Activated CD8-positive, alpha-beta memory T cell treated with anti-CD3 and anti-CD28 coated beads, Interleukin-2, amount 50 U/mL, for 48 hours (primary cell): Measurements from ENCODE around the gene UNK.
A peak's percentile ranks its signal among the peaks of the same experiment; 100 is the strongest.
"Not testable (repeated sequence)": the region's sequence is repeated elsewhere in the genome, so short reads cannot be mapped to it uniquely, and the experiment has no call there.

ENCODE experiments used
- DNase-seq: peaks from one replicate; pipeline ENCODE4 v3.0.0-alpha.2; 2020

UNK gene

GRCh38 chr17:75755205-75755901 is 29.3 kb upstream of the UNK start:
- no peak for DNase-seq

DNA sequence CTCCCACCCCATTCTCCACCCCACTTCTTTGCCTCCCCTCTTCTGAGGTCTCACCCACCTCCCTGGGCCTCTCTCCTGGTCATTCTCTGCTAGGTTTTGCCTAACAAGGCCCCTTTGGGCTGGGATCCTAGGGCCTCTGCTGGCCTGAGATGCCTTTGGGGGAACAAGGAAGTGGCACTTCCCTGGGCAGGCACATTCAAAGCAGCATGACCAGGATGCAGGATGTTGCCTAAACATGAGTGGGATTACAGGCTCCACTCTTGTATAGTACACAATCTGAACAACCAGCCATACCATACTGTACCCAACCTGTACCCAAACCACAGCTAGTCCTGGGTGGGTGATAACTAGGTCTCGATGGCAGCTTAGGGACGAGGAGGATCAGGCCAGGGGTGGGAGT is 28.6 kb upstream of the UNK start:
- no peak for DNase-seq

DNA sequence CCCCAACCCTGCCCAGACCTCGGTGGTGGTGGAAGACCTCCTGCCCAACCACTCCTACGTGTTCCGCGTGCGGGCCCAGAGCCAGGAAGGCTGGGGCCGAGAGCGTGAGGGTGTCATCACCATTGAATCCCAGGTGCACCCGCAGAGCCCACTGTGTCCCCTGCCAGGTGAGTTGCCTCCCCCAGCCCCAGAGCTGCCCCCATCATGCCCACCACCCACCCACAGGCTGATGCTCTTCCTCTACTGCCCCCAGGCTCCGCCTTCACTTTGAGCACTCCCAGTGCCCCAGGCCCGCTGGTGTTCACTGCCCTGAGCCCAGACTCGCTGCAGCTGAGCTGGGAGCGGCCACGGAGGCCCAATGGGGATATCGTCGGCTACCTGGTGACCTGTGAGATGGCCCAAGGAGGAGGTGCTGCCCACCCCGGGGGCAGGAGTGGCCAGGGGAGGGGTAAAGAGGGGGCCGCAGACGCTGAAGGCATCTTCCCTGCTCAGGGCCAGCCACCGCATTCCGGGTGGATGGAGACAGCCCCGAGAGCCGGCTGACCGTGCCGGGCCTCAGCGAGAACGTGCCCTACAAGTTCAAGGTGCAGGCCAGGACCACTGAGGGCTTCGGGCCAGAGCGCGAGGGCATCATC is 28.0 kb upstream of the UNK start:
- DNase-seq: no peak

DNA sequence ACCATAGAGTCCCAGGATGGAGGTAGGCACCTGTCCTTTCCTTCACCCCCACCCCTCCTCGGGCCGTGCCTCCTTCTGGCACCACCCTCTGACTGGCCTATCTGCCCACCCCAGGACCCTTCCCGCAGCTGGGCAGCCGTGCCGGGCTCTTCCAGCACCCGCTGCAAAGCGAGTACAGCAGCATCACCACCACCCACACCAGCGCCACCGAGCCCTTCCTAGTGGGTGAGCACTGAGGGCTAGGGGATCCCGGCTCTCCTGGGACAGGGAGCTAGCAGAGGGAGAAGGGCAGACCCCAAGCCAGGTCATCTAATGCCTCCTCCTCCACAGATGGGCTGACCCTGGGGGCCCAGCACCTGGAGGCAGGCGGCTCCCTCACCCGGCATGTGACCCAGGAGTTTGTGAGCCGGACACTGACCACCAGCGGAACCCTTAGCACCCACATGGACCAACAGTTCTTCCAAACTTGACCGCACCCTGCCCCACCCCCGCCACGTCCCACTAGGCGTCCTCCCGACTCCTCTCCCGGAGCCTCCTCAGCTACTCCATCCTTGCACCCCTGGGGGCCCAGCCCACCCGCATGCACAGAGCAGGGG is 27.4 kb upstream of the UNK start:
- no peak for DNase-seq

- DNase-seq: no peak
Observed at GRCh38 chr17:75758131-75758905, 26.3 kb upstream of the UNK start.

DNA sequence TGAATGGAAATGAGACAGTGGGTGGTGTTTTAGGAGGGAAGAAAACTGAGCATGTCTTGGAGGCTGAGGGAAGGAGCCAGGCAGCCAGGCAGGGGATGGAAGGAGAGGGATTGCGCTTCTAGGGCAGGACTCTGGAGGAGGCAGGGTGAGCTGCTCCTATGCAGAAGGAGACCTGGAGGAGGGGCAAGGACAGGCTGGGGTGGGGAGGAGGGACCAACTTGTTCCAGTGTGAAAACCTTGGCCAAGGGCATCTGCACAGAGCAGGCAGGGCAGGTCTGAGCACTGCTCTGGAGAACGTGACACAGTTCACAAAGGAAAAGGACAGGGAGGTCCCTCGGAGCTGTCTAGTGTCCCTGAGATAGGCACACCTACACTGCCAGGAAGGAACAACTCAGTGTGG is 25.1 kb upstream of the UNK start:
- no peak for DNase-seq

GRCh38 chr17:75759978-75760640 is 24.5 kb upstream of the UNK start:
- not testable (repeated sequence) for DNase-seq

GRCh38 chr17:75762513-75763268 is 21.9 kb upstream of the UNK start:
- no peak for DNase-seq

- DNase-seq: no peak
Observed at GRCh38 chr17:75763269-75763607, 21.4 kb upstream of the UNK start.

DNA sequence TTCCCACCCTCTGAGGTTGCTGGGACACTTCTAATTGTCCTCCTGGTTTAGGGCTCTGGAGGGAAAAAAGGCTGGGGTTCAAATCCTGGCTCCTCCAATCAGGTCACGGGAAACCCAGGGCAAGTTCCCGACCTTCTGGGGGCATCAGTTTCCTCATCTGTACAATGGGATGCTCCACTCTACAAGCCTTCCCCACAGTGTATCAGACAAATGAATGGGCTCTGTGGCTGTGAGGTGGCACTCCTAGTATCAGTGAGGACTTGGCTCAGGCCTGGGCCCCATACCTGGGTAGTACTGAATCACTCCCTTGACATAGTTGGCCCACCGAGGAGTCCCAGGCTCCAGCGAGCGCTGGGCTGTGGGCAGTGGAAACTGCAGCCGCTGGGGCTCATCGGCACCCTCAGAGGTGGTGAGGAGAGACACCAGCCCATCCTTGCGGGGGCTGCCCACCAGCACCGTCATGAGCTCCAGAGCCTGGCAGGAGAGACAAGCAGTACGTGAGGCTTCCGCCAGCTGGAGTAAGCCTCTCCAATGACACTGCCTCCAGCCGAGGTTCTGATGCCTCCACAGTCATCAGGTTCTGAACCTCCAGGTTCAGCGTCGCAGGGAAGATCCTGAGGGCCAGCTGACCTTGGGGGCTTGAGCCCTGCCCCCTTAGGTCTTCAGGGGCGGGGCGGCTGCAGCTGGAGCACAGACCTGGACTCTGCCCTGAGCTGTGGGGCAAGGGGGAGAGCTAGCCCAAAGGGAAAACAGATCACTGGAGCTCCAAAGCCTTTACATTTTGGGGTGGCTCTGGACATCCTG is 20.8 kb upstream of the UNK start:
- no peak for DNase-seq

DNA sequence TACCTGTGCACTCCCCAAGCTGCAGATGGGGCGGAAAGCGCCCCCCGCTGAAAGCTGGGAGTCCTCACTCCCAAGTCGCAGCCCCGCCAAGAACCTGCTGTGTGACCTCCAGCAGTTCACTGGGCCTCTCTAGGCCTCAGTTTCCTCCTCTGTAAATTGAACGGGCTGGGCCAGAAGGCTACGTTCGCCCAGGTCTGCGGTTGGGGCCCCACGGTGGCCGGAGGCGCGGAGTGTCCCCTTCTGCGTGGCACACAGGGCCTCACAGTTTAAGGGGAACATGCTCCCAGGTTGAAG is 20.2 kb upstream of the UNK start:
- no peak for DNase-seq

GRCh38 chr17:75764711-75765421 is 19.7 kb upstream of the UNK start, which contains the start of gene GALK1:
Gene GALK1 (minus strand): TSS chr17:75765192. CDS start chr17:75765136, 56 bp downstream.
- DNase-seq: peak; percentile 85

DNA sequence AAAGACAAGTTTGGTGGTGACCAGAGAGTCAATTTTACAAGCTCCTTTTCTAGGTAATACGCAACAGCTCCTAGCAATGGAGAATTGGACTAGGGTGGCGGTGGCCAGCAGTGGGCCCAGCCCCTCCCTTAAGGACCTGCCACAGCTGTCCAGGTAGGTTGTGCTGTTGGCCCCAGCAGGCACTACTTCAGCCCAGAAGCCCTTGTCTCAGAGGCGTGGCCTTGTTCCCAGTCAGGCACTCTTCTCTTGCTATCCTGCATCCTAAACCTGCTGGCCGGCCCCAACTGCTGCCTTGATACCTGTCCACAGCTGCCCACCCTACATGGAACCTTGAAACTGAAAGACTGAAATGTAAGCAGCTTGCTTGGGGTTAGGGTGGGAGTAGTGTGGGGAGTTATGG is 18.6 kb upstream of the UNK start:
- DNase-seq: no peak

DNA sequence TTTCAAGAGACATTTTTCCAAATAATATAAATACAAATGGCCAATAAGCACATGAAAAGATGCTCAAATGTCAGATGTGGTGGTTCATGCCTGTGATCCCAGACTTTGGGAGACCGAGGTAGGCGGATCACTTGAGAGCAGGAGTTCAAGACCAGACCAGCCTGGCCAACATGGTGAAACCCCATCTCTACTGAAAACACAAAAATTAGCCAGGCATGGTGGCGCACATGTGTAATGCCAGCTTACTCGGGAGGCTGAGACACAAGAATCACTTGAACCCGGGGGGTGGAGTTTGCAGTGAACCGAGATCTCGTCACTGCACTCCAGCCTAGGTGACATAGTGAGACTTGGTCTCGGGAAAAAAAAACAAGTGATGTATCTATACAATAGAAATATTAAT is 16.7 kb upstream of the UNK start:
- no peak for DNase-seq

- no peak for DNase-seq
Observed at GRCh38 chr17:75769536-75769935, 15.1 kb upstream of the UNK start.

DNA sequence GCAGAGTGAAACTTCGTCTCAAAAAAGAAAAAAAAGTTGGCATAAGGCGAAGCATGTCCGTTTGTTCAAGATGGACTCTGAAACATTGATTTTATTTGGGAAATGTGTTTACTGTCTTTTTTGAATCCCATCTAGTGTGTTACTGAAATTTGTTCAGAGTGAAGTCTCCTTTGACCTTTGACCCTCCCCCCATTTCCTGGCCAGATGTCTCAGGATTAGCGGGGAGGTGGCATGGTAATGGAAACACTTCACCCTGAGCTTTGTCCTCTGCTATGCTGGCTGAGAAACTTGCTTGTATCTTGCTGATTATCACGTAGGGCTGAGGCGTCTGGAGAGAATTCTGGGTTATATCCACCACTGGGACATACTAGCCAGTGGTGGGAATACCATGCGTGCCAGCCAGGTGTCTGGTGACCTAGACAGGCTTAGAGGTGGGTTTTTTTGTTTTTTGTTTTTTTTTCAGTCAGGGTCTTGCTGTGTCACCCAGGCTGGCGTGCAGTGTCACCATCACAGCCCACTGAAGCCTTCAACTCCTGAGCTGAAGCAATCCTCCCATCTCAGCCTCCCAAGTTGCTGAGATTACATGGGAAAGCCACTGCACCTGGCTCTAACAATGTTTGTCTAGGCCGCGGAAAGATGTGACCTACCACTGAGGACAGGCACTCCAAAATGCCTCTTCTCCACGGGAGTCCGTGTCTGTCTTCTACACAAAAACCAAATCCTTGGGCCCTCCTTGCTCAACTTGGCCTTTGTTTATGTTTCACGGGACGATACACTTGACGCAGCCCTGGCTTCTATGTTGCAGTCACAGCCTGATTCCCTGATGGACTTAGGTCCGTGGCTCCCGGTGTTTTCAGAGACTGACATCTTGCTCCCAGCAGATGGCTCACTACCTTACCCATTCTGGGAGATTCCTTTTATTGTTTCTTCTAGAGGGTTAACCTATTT is 13.0 kb upstream of the UNK start:
- no peak for DNase-seq

- DNase-seq: no peak
Observed at GRCh38 chr17:75773121-75773807, 11.3 kb upstream of the UNK start.

DNA sequence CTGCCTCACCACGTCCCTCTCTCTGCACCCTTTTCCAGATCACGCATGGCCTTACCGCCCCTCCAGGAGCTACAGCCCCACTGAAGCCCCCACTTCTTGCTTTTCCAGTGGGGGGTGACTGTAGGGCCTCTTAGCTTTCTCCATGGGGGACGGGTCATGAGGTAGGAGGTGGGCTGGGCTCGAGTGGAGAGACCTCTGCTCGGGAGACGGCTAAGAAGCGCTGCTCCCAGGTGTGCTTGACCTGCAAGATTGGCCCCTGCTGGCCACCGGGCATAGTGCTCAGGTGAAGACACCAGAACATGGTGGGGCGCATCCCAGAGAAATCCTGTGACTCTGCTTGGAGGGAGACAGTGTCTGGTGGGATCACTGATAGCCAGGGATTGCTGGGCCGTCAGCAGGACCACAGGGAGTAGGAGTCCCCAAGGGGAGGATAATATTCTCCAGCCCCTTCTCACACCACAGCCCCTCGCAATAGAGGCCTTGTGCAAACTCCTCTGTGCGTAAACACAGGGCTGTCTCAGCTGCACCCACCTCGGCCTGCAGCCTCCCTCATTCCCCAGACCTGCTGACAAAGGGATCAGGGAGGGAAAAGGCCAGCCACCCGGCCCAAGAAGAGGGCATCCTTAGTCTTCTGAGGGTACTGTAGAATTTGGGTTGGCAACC is 10.7 kb upstream of the UNK start:
- no peak for DNase-seq
